NCI-H2196 (cell line): ENCODE measurements around the gene COL21A1.

Experiments used
- DNase-seq: peaks from one replicate; lab custom pipeline; 2025; ENCODE audit not compliant: unreplicated experiment; lab: John Stamatoyannopoulos, UW

COL21A1 gene

GRCh38 chr6:56051202-56051598 is 196.2 kb downstream of the COL21A1 start:
- DNase-seq, result no peak

GRCh38 chr6:56050530-56051201 is 196.7 kb downstream of the COL21A1 start:
- no peak for DNase-seq

GRCh38 chr6:56048601-56049000 is 198.8 kb downstream of the COL21A1 start:
- DNase-seq, result no peak

GRCh38 chr6:56047931-56048540 is 199.3 kb downstream of the COL21A1 start:
- no peak for DNase-seq

- DNase-seq, result no peak
These were observed 200.8 kb downstream of the COL21A1 start for GRCh38 chr6:56046576-56046975.

- DNase-seq, result no peak
These were observed 203.6 kb downstream of the COL21A1 start for GRCh38 chr6:56043761-56044160.

- no peak for DNase-seq
These were observed 204.3 kb downstream of the COL21A1 start for GRCh38 chr6:56043076-56043475.

GRCh38 chr6:56041591-56041990 is 205.8 kb downstream of the COL21A1 start:
- no peak for DNase-seq

GRCh38 chr6:56040889-56041301 is 206.5 kb downstream of the COL21A1 start:
- no peak for DNase-seq

- no peak for DNase-seq
These were observed 207.2 kb downstream of the COL21A1 start for GRCh38 chr6:56040223-56040622.

- no peak for DNase-seq
These were observed 208.6 kb downstream of the COL21A1 start for GRCh38 chr6:56038764-56039163.

- no peak for DNase-seq
These were observed 209.8 kb downstream of the COL21A1 start for GRCh38 chr6:56037601-56038000.

GRCh38 chr6:56036916-56037600 is 210.3 kb downstream of the COL21A1 start:
- no peak for DNase-seq

GRCh38 chr6:56033401-56033800 is 214.0 kb downstream of the COL21A1 start:
- no peak for DNase-seq

- DNase-seq, result no peak
These were observed 214.6 kb downstream of the COL21A1 start for GRCh38 chr6:56032715-56033260.

- DNase-seq, result no peak
These were observed 219.5 kb downstream of the COL21A1 start for GRCh38 chr6:56027865-56028264.

- no peak for DNase-seq
These were observed 220.8 kb downstream of the COL21A1 start for GRCh38 chr6:56026455-56027180.

GRCh38 chr6:56025795-56026194 is 221.6 kb downstream of the COL21A1 start:
- no peak for DNase-seq

- no peak for DNase-seq
These were observed 222.4 kb downstream of the COL21A1 start for GRCh38 chr6:56024931-56025330.

GRCh38 chr6:56023829-56024228 is 223.6 kb downstream of the COL21A1 start:
- no peak for DNase-seq

- DNase-seq, result no peak
These were observed 224.7 kb downstream of the COL21A1 start for GRCh38 chr6:56022678-56023077.
